Measurements from ENCODE around the gene NUB1. TPM values are rescaled to one million over a fixed set of nuclear protein-coding genes. Genes with fewer than 3 reads are reported as not detected.
A peak's percentile ranks its signal among the peaks of the same experiment; 100 is the strongest.

The NUB1 gene
- total RNA-seq, 4 donors from 2014 or later, result 27.9 to 51.1 (median 39.1) TPM

DNA sequence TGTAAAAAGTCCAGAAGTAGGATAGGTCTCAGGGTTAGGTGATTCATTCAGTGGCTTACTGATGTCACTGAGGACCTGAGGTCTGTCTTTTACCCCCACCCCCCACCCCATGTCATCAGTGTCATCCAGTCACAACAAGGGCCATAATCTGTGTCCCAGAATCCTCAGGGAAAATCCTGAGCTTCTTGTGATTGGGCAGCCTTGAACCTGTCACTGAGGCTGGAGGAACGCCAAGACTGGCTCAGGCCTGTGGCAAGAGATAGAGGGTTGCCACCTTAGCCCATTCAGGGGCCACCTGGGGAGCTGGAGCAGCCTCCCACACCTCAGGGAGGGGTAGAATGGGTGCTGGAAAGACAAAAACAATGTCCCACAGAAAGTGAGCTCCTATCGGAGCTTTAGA, 29.7 kb downstream of the NUB1 start:
- intact Hi-C loops (cut with DNase I; ENCODE audit: low total_unique reads), result no loop called here
- Histone ChIP-seq H3K4me1 (no peaks in the 10 kb centered on the region), H3K36me3 (no peaks in the 10 kb centered on the region)

DNA sequence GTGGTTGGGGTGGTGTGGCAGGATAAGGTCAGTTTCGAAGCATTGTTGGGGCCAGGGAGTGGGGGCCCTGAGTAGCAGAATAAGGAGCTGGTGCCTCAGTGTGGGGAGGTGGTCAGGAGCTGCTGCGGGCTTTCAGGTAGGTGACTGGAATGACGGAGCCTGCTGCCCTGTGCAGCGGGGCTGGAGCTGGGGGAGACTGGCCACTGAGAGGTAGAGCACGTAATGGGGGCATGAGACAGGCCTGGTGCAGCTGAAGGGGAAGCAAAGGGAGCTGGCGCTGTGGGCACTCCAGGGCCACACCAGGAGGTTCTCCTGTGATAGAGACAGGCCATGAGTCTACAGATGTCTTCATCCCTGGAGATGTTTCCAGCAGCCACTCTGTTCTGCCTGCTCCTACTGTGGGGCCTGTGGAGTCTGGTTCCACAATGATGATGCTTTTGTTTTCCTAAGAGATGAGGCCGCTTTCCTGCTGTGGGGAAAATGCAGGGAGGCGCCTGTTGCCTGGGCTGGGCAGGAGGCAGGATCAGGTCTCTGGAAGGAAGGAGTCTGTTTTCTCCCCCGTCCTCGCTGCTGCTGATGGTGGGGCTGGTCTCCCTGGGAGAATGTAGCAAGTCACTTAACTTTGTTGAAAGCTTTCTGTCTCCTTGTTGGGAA, 31.1 kb downstream of the NUB1 start:
- TF ChIP-seq POLR2A (IDR thresholded peaks at IDR 0.05), result no peak
- TF ChIP-seq, protein P1, sequence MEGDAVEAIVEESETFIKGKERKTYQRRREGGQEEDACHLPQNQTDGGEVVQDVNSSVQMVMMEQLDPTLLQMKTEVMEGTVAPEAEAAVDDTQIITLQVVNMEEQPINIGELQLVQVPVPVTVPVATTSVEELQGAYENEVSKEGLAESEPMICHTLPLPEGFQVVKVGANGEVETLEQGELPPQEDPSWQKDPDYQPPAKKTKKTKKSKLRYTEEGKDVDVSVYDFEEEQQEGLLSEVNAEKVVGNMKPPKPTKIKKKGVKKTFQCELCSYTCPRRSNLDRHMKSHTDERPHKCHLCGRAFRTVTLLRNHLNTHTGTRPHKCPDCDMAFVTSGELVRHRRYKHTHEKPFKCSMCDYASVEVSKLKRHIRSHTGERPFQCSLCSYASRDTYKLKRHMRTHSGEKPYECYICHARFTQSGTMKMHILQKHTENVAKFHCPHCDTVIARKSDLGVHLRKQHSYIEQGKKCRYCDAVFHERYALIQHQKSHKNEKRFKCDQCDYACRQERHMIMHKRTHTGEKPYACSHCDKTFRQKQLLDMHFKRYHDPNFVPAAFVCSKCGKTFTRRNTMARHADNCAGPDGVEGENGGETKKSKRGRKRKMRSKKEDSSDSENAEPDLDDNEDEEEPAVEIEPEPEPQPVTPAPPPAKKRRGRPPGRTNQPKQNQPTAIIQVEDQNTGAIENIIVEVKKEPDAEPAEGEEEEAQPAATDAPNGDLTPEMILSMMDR (IDR thresholded peaks at IDR 0.05), result no peak
- Histone ChIP-seq H3K4me3 (no peak overlapping the region), H3K27me3 (no peaks in the 10 kb centered on the region), H3K9me3 (no peaks in the 10 kb centered on the region), H3K4me1 (no peaks in the 10 kb centered on the region), H3K36me3 (no peaks in the 10 kb centered on the region), H3K27ac (no peak overlapping the region)
- intact Hi-C loops (cut with DNase I; ENCODE audit: low total_unique reads), result no loop called here
- DNase-seq, result no peak

More for the DNA sequence above, 29.7 kb downstream of the NUB1 start:
- Histone ChIP-seq H3K4me3 (no peak overlapping the region), H3K9me3 (no peaks in the 10 kb centered on the region), H3K27me3 (no peaks in the 10 kb centered on the region), H3K27ac (no peak overlapping the region)
- TF ChIP-seq, protein P1 (IDR thresholded peaks at IDR 0.05), result no peak
- no peak for TF ChIP-seq POLR2A (IDR thresholded peaks at IDR 0.05)
- DNase-seq, result no peak

DNA sequence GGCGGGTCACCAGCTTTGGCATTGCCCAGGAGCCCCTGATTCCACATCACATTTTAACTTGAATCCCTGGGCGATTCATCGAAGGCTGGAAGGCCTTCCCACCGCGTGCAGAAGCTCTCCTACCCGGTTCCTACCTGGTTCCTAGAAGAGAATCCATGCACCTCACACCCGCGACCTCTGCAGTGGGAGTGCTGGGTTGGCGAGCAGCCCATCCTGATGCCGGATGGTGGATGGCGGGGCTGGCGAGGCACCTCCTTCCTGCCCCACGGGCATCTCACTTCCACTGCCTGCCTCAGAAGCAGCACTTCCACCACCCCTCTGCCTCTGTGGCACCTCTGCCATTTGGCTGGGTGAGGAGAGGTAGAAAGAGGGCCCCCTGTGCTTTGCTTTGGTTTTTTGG, 32.0 kb downstream of the NUB1 start:
- H3K27me3 ChIP-seq, result no peaks in the 10 kb centered on the region
- no peaks in the 10 kb centered on the region for H3K9me3 ChIP-seq
- H3K27ac ChIP-seq, result no peak overlapping the region
- DNase-seq, result no peak
- intact Hi-C loops (cut with DNase I; ENCODE audit: low total_unique reads), result no loop called here
- no peaks in the 10 kb centered on the region for H3K4me1 ChIP-seq
- H3K36me3 ChIP-seq, result no peaks in the 10 kb centered on the region
- no peak overlapping the region for H3K4me3 ChIP-seq
- TF ChIP-seq, protein P1 (IDR thresholded peaks at IDR 0.05), result no peak
- TF ChIP-seq POLR2A (IDR thresholded peaks at IDR 0.05), result no peak

DNA sequence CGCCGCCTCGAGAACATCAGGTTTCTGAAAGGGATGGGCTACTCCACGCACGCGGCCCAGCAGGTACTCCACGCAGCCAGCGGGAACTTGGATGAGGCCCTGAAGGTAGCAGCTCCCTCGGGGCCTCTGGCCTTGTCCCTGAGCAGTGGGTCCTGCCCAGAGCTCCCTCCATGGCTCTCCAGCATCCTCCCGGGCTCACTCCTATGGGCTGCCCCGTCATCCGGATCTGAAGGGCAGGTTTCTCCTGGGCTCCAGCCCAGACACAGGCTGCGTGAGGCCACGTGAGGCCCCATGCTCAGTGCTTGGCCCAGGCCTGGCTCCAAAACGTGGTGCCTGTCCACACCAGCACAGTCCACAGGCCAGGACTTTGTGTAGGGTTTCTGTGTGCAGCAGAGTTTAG, 32.5 kb downstream of the NUB1 start:
- H3K36me3 ChIP-seq, result no peaks in the 10 kb centered on the region
- H3K27ac ChIP-seq, result no peak overlapping the region
- H3K27me3 ChIP-seq, result no peaks in the 10 kb centered on the region
- DNase-seq, result no peak
- TF ChIP-seq, protein P1 (IDR thresholded peaks at IDR 0.05), result no peak
- TF ChIP-seq POLR2A (IDR thresholded peaks at IDR 0.05), result no peak
- H3K4me3 ChIP-seq, result no peak overlapping the region
- no peaks in the 10 kb centered on the region for H3K4me1 ChIP-seq
- intact Hi-C loops (cut with DNase I; ENCODE audit: low total_unique reads), result no loop called here
- H3K9me3 ChIP-seq, result no peaks in the 10 kb centered on the region

DNA sequence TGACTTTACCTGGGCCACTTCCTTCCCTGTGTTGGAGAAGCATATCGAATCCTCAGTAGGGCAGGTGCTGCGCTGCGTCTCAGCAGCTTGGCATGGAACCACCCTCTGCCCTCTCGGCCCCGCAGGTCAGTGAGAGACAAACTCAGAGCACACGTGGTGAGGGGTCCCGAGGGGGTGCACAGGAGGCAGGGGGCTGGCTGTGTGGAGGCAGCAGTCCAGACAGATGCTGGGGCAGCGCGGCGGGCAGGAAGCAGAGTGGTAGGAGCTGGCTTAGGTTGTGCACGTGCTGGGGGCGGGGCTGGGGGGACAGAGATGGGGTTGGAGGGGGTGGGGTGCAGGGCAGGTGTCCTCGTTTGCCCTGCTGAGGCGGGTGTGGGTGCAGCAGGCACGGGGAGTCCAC, 33.1 kb downstream of the NUB1 start:
- Histone ChIP-seq H3K27ac (no peak overlapping the region), H3K4me3 (no peak overlapping the region), H3K27me3 (no peaks in the 10 kb centered on the region), H3K9me3 (no peaks in the 10 kb centered on the region), H3K4me1 (no peaks in the 10 kb centered on the region), H3K36me3 (no peaks in the 10 kb centered on the region)
- DNase-seq, result peak in 1 of 2 donors; percentile 14
- intact Hi-C loops (cut with DNase I; ENCODE audit: low total_unique reads), result no loop called here
- TF ChIP-seq POLR2A (IDR thresholded peaks at IDR 0.05), result no peak
- TF ChIP-seq, protein P1 (IDR thresholded peaks at IDR 0.05), result no peak
